Natural killer cell (primary cell): ENCODE measurements around the gene KASH5. TPM values are rescaled to one million over a fixed set of nuclear protein-coding genes. Genes with fewer than 3 reads are reported as not detected.
"Not testable (repeated sequence)": the region's sequence is repeated elsewhere in the genome, so short reads cannot be mapped to it uniquely, and the experiment has no call there.

Experiments used
- ATAC-seq, 3 donors: fragments of 150-1000 bp in 2 of 3; fragments of 200-7000 bp in 1 of 3; cut with Tn5 transposase; 1 replicate in 1 of 3; 2 replicates in 2 of 3; pipeline ENCODE4 v1.10.0; 2021; ENCODE audit warnings: mild to moderate bottlenecking in 2 of 3, moderate library complexity in 2 of 3
- DNase-seq, 2 donors: peaks; one replicate each; pipeline versions ENCODE4 v3.0.0 to v3.0.0-alpha.2; 2013 to 2021; ENCODE audit warnings: mixed read lengths in 1 of 2
- H3K27ac ChIP-seq: one replicate; pipeline ENCODE4 v1.5.1; 2013; ENCODE audit warnings: mild to moderate bottlenecking, low read length
- H3K27me3 ChIP-seq: one replicate; pipeline ENCODE4 v1.6.1; 2013; ENCODE audit warnings: low read length; ENCODE audit not compliant: control insufficient read depth, insufficient read depth
- H3K36me3 ChIP-seq: one replicate; pipeline ENCODE4 v1.6.1; 2013; ENCODE audit warnings: low read length; ENCODE audit not compliant: control insufficient read depth, insufficient read depth
- H3K4me1 ChIP-seq: one replicate; pipeline ENCODE4 v1.6.1; 2013; ENCODE audit warnings: low read length; ENCODE audit not compliant: control insufficient read depth, insufficient read depth
- H3K4me3 ChIP-seq: one replicate; pipeline ENCODE4 v1.5.1; 2013; ENCODE audit warnings: low read length
- H3K9me3 ChIP-seq: one replicate; pipeline ENCODE4 v1.6.1; 2013; ENCODE audit warnings: low read length; ENCODE audit not compliant: control insufficient read depth, insufficient read depth
- H3K27ac Mint-ChIP-seq, 2 donors: one replicate each; pipeline ENCODE4 v1.8.0; 2022; ENCODE audit warnings: mild to moderate bottlenecking in 2 of 2, mixed read lengths in 2 of 2, moderate library complexity in 1 of 2
- H3K27me3 Mint-ChIP-seq, 2 donors: one replicate each; pipeline ENCODE4 v1.8.0; 2022; ENCODE audit warnings: low read depth in 2 of 2, mixed read lengths in 2 of 2
- H3K36me3 Mint-ChIP-seq: one replicate; pipeline ENCODE4 v1.8.0; 2022; ENCODE audit warnings: mixed read lengths
- H3K4me1 Mint-ChIP-seq, 2 donors: one replicate each; pipeline ENCODE4 v1.8.0; 2022; ENCODE audit warnings: mixed read lengths in 2 of 2
- H3K4me3 Mint-ChIP-seq: one replicate; pipeline ENCODE4 v1.8.0; 2022; ENCODE audit warnings: mild to moderate bottlenecking, moderate library complexity, mixed read lengths
- H3K9me3 Mint-ChIP-seq, 2 donors: one replicate each; pipeline ENCODE4 v1.8.0; 2022; ENCODE audit warnings: mixed read lengths in 2 of 2
- CTCF ChIP-seq: fragments of 200-600 bp; IDR thresholded peaks from one replicate; pipeline ENCODE4 v1.8.0; 2022; ENCODE audit warnings: antibody characterized with exemption
- WGBS: methylation state at CpG from one replicate; pipeline ENCODE4 v1.1.7; 2013; ENCODE audit warnings: missing lambda C conversion rate; ENCODE audit not compliant: insufficient coverage; 5-methylcytosine and 5-hydroxymethylcytosine counted together
- intact Hi-C: fragments of 100-400 bp; cut with micrococcal nuclease; formaldehyde crosslinking; loops from one replicate; pipeline ENCODE4 v1.14.2; 2022
- total RNA-seq, 4 donors: library from RNA; stranded (reverse); fragments of 120-200 nt in 1 of 4; gene quantifications; one replicate each; pipeline versions ENCODE4 v1.2.3 to v1.2.4, GENCODE V29; 2013 to 2022

The KASH5 gene
- total RNA-seq, 3 donors from 2014 or later (not counting 1 experiment from before 2014, with no cell fraction given) = 0.73 to 0.80 TPM; not detected in 1

- Mint-ChIP-seq H3K27ac (no peak overlapping the region), H3K36me3 (peaks cover 10% of the 10 kb centered on the region), H3K4me1 (peaks cover 0 to 2% of the 10 kb centered on the region in 2 donors), H3K27me3 (peaks cover 3 to 24% of the 10 kb centered on the region in 2 donors), H3K9me3 (no peaks in the 10 kb centered on the region), H3K4me3 (no peak overlapping the region)
- DNase-seq = no peak
- H3K4me3 ChIP-seq = no peak overlapping the region
- peaks cover 37% of the 10 kb centered on the region for H3K27me3 ChIP-seq
- no peak overlapping the region for H3K27ac ChIP-seq
- H3K9me3 ChIP-seq = peaks cover 15% of the 10 kb centered on the region
- ATAC-seq = no peak
- H3K36me3 ChIP-seq = no peaks in the 10 kb centered on the region
- TF ChIP-seq CTCF = no peak
- intact Hi-C loops = no loop called here
- H3K4me1 ChIP-seq = peaks cover 35% of the 10 kb centered on the region
These were observed 21.9 kb upstream of the KASH5 start for GRCh38 chr19:49366110-49366509.

DNA sequence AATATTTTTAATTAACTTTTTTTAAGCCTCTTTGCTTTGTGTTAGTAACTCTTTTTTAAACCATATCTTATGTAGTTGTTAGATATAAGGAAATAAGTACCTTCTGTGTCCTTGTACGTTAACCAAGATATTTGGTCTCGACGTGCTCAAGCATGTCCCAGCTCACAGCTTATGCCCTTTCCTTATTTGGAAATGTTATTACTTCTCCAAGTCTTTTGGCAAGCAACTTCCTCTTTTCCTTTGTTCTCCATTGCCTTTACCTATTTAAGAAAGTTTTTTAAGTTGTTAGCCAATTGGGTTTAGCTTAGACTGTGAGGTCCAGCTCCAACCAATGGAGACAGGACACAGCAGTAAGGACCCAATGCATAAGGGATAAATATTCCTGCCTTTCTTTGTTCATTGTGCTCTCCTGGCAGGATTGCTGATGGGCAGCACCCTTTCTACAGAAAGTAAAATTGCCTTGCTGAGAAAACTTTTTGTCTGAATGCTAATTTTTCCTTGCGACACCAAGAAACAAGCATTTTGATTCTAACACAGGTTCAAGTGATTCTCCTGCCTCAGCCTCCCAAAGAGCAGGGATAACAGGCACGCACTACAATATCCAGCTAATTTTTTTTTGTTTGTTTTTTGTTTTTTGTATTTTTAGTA lies 19.2 kb upstream of the KASH5 start:
- no peak overlapping the region for H3K4me3 Mint-ChIP-seq
- 100% methylated on average over 5 of the region's 5 CpGs for WGBS
- TF ChIP-seq CTCF = no peak
- no peak for ATAC-seq
- intact Hi-C loops = no loop called here
- no peak for DNase-seq
- H3K27me3 Mint-ChIP-seq = peaks cover 0 to 15% of the 10 kb centered on the region in 2 donors
- Histone ChIP-seq H3K27ac (no peak overlapping the region), H3K9me3 (peaks cover 15% of the 10 kb centered on the region), H3K36me3 (no peaks in the 10 kb centered on the region), H3K4me1 (peaks cover 7% of the 10 kb centered on the region), H3K27me3 (peaks cover 10% of the 10 kb centered on the region), H3K4me3 (no peak overlapping the region)
- H3K9me3 Mint-ChIP-seq = no peaks in the 10 kb centered on the region
- no peak overlapping the region for H3K27ac Mint-ChIP-seq
- no peaks in the 10 kb centered on the region for H3K4me1 Mint-ChIP-seq
- H3K36me3 Mint-ChIP-seq = peaks cover 10% of the 10 kb centered on the region

DNA sequence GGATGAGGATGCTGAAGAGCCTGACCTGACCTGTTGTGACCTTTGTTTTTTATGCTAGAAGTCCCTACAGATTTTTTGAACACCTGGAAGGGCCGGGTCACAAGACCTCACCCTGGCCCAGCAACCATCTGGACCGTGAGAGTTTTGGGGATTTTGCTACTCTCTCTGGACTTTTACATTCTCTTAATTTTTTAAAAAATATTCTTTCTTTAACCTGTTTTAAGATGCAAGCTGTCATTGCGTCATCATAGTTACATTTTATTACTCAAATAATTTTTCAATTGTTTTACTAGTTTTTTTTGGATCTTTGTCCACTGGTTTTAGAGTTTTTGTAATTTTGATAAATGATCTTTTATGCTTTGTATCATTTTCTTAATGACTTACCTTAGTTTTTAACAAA lies 16.9 kb upstream of the KASH5 start:
- Histone ChIP-seq H3K4me1 (no peaks in the 10 kb centered on the region), H3K27me3 (no peaks in the 10 kb centered on the region), H3K27ac (no peak overlapping the region), H3K4me3 (no peak overlapping the region), H3K36me3 (no peaks in the 10 kb centered on the region), H3K9me3 (peaks cover 15% of the 10 kb centered on the region)
- Mint-ChIP-seq H3K27ac (no peak overlapping the region), H3K36me3 (peaks cover 10% of the 10 kb centered on the region), H3K9me3 (no peaks in the 10 kb centered on the region), H3K4me1 (no peaks in the 10 kb centered on the region), H3K27me3 (peaks cover 11 to 12% of the 10 kb centered on the region in 2 donors), H3K4me3 (no peak overlapping the region)
- ATAC-seq = no peak
- 60% methylated on average over 2 of the region's 3 CpGs for WGBS
- intact Hi-C loops = no loop called here
- DNase-seq = no peak
- TF ChIP-seq CTCF = no peak

DNA sequence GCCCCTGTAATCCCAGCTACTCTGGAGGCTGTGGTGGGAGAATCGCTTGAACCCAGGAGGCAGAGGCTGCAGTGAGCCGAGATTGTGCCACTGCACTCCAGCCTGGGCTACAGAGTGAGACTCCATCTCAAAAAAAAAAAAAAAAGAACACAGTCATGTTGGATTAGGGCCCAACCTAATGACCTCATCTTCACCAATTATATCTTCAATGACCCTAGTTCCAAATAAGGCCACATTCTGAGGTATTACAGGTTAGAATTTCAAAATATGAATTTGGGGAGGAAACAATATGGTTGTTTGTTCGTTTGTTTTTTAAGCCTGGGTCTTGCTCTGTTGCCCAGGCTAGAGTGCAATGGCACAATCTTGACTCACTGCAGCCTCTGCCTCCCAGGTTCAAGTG lies 14.9 kb upstream of the KASH5 start:
- DNase-seq, H3K27ac Mint-ChIP-seq, H3K4me1 Mint-ChIP-seq, H3K4me3 ChIP-seq, intact Hi-C loops, H3K27me3 ChIP-seq, ATAC-seq, H3K27ac ChIP-seq, H3K9me3 Mint-ChIP-seq, H3K4me1 ChIP-seq, H3K36me3 ChIP-seq, H3K4me3 Mint-ChIP-seq: not testable (repeated sequence)
- Mint-ChIP-seq H3K27me3 (peaks cover 12 to 18% of the 10 kb centered on the region in 2 donors), H3K36me3 (peaks cover 10% of the 10 kb centered on the region)
- 86% methylated on average over 3 of the region's 3 CpGs for WGBS
- H3K9me3 ChIP-seq = peaks cover 15% of the 10 kb centered on the region
